H1 (cell line): Measurements from ENCODE around the gene SLC2A13. TPM values are rescaled to one million over a fixed set of nuclear protein-coding genes. Genes with fewer than 3 reads are reported as not detected.

ENCODE experiments used
- EZH2 ChIP-seq: fragments of 200-600 bp; sonication (generic); IDR thresholded peaks from 2 replicates; pipeline ENCODE4 v1.7.1; 2012; ENCODE audit warnings: low read depth, mild to moderate bottlenecking, moderate library complexity, low read length, inconsistent platforms; ENCODE audit not compliant: severe bottlenecking
- TCF12 ChIP-seq: IDR thresholded peaks from 2 replicates; pipeline ENCODE4 v1.6.1; 2011; ENCODE audit warnings: low read depth, mild to moderate bottlenecking, low read length
- polyA plus RNA-seq, 7 experiments: library from polyadenylated mRNA; depleted of rRNA in 3 of 7; stranded (reverse) in 5 of 7; unstranded in 2 of 7; fragments of >200 nt in 5 of 7; fragments of 200-250 nt in 2 of 7; gene quantifications; 1 replicate in 5 of 7; 2 replicates in 1 of 7; 4 replicates in 1 of 7; pipeline versions ENCODE4 v1.2.1 to v1.2.3, GENCODE V29; 2011 to 2013; ENCODE audit warnings: missing spikeins in 2 of 7, mixed read lengths in 2 of 7
- total RNA-seq: library from RNA; stranded (reverse); fragmentation: NEBNext Ultra II Directional; extraction: Animal tissue kit (Norgen Biotek cat#: 25700); gene quantifications from 2 replicates; pipeline ENCODE4 v1.2.1, GENCODE V29; 2021

SLC2A13 gene
- total and polyA plus RNA-seq, 2 of the 8 experiments (the other 6 are each of a cell fraction or from before 2014, with no cell fraction given), result 2.8 to 9.6 TPM

DNA sequence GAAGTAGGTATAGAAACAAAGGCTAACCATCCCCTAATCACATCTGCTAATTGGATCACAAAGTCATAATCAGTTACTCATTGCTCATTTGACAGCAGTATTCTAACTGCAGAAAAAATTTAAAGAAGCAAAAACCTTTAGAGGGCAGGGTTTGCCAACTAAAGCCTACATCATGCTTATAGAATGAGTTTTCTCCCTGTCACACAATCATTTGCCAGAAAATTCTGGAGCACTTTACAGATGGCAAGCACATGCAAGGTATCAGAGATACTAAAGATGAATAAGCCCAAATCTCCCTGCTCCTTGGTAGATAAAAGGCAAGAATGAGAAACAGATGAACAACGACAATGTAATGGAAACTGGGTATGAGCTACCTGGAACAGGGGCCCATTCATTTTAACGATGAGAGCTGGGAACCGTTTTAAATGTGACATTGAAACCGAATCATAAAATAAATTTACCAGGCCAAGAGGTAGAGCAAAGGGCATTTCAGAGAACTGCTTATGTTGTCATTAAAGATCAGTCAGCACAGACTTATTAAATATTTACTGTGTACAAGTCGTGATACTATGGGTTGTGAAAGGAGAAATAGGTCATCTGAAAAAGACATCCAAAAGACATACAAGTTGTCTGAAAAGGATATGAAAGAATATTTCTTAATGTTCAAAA is 274.9 kb downstream of the SLC2A13 start (continued):
- no peak for TF ChIP-seq EZH2
- no peak for TF ChIP-seq TCF12
